Astrocyte (in vitro differentiated cells and primary cell): ENCODE measurements around the gene MMP14.

ENCODE experiments used
- CTCF ChIP-seq: IDR thresholded peaks from 2 replicates; pipeline ENCODE4 v1.5.1; 2011; ENCODE audit warnings: low read depth, mild to moderate bottlenecking, inconsistent platforms, low read length, moderate library complexity; ENCODE audit not compliant: insufficient read depth
- EZH2 ChIP-seq: IDR thresholded peaks from 2 replicates; pipeline ENCODE4 v1.6.1; 2012; ENCODE audit warnings: mild to moderate bottlenecking, low read length, inconsistent platforms; ENCODE audit not compliant: insufficient read depth

GRCh38 chr14:22872033-22872832 is 35.8 kb downstream of the MMP14 start:
- TF ChIP-seq EZH2, result no peak
- peak; percentile 94 for TF ChIP-seq CTCF
